Stimulated activated CD8-positive, alpha-beta memory T cell treated with anti-CD3 and anti-CD28 coated beads, Interleukin-7, amount 100 ng/mL, for 4 hours (primary cell): Measurements from ENCODE around the gene EBPL.
"Not testable (repeated sequence)": the region's sequence is repeated elsewhere in the genome, so short reads cannot be mapped to it uniquely, and the experiment has no call there.

Source experiments
- DNase-seq, 2 donors: peaks; one replicate each; pipeline ENCODE4 v3.0.0-alpha.2; 2020; ENCODE audit warnings: low read depth in 2 of 2

The EBPL gene

GRCh38 chr13:49690995-49691784 is at the start of gene EBPL:
Gene EBPL, minus strand, starts transcription at chr13:49691486. Its CDS starts 62 bp downstream, at chr13:49691424.
- peak; percentile 81 to 85 for DNase-seq

- no peak for DNase-seq
These were observed 49.6 kb upstream of the EBPL start for GRCh38 chr13:49740870-49741269.

GRCh38 chr13:49739498-49740187 is 48.4 kb upstream of the EBPL start:
- DNase-seq = no peak

GRCh38 chr13:49733181-49733951 is 42.1 kb upstream of the EBPL start:
- no peak for DNase-seq

GRCh38 chr13:49731766-49732165 is 40.5 kb upstream of the EBPL start:
- DNase-seq = no peak

- DNase-seq = no peak
These were observed 25.3 kb upstream of the EBPL start for GRCh38 chr13:49716615-49717014.

- DNase-seq = no peak
These were observed 23.5 kb upstream of the EBPL start for GRCh38 chr13:49714757-49715156.

- DNase-seq = no peak
These were observed 20.1 kb upstream of the EBPL start for GRCh38 chr13:49711218-49711863.

- not testable (repeated sequence) for DNase-seq
These were observed 13.0 kb upstream of the EBPL start for GRCh38 chr13:49704264-49704663.

GRCh38 chr13:49701491-49701890 is 10.2 kb upstream of the EBPL start:
- no peak for DNase-seq

GRCh38 chr13:49697468-49697867 is 6.2 kb upstream of the EBPL start:
- no peak for DNase-seq

- no peak for DNase-seq
These were observed 3.2 kb upstream of the EBPL start for GRCh38 chr13:49694446-49694845.

GRCh38 chr13:49693877-49694276 is 2.6 kb upstream of the EBPL start:
- no peak for DNase-seq

GRCh38 chr13:49693191-49693733 is 2.0 kb upstream of the EBPL start:
- no peak for DNase-seq

GRCh38 chr13:49690133-49690994 is 922 bp downstream of the EBPL start:
- no peak for DNase-seq

GRCh38 chr13:49683489-49683888 is 7.8 kb downstream of the EBPL start:
- DNase-seq = no peak

GRCh38 chr13:49681842-49682435 is 9.3 kb downstream of the EBPL start:
- no peak for DNase-seq

GRCh38 chr13:49679246-49679645 is 12.0 kb downstream of the EBPL start:
- no peak for DNase-seq

GRCh38 chr13:49678191-49678914 is 12.9 kb downstream of the EBPL start:
- no peak for DNase-seq
